Right ventricle myocardium inferior (tissue), 1 donor: ENCODE measurements around the gene RBPMS2. TPM values are rescaled to one million over a fixed set of nuclear protein-coding genes. Genes with fewer than 3 reads are reported as not detected.
"Not testable (repeated sequence)": the region's sequence is repeated elsewhere in the genome, so short reads cannot be mapped to it uniquely, and the experiment has no call there.

ENCODE experiments used
- ATAC-seq: fragments of 200-7000 bp; cut with Tn5 transposase; one replicate; pipeline ENCODE4 v1.9.1; 2020; ENCODE audit warnings: mild to moderate bottlenecking, moderate library complexity
- DNase-seq: peaks from one replicate; pipeline ENCODE4 v3.0.0; 2021; ENCODE audit errors: missing footprints
- intact Hi-C: fragments of 100-400 bp; cut with DNase I; formaldehyde crosslinking; loops from one replicate; pipeline ENCODE4 v1.11.0; 2022
- total RNA-seq: library from RNA; stranded (reverse); fragmentation: NEBNext Ultra II Directional; extraction: Animal tissue kit (Norgen Biotek cat#: 25700); gene quantifications from one replicate; pipeline ENCODE4 v1.2.1, GENCODE V29; 2021
- donor health status: DM: no; HTN: yes; CAD: no; lungs with severe emphysema.

The RBPMS2 gene
- total RNA-seq, 1 donor from 2014 or later: 255 TPM

- DNase-seq: not testable (repeated sequence)
These were observed 20.5 kb upstream of the RBPMS2 start for GRCh38 chr15:64795921-64796320.

GRCh38 chr15:64795299-64795698 lies 19.9 kb upstream of the RBPMS2 start:
- ATAC-seq, intact Hi-C loops, DNase-seq: not testable (repeated sequence)

More at GRCh38 chr15:64795921-64796320, 20.5 kb upstream of the RBPMS2 start:
- intact Hi-C loops, ATAC-seq: not testable (repeated sequence)

GRCh38 chr15:64792282-64792681 lies 16.9 kb upstream of the RBPMS2 start:
- no peak for ATAC-seq
- DNase-seq: no peak
- intact Hi-C loops: no loop called here

- ATAC-seq (no peak), DNase-seq (no peak)
- intact Hi-C loops: no loop called here
These were observed 16.0 kb upstream of the RBPMS2 start for GRCh38 chr15:64791401-64791800.

- ATAC-seq: no peak
- DNase-seq: no peak
- intact Hi-C loops: no loop called here
These were observed 8.4 kb upstream of the RBPMS2 start for GRCh38 chr15:64783796-64784195.

- ATAC-seq: no peak
- intact Hi-C loops: no loop called here
- no peak for DNase-seq
These were observed 7.4 kb upstream of the RBPMS2 start for GRCh38 chr15:64782751-64783150.

GRCh38 chr15:64781299-64781698 lies 5.9 kb upstream of the RBPMS2 start:
- intact Hi-C loops: no loop called here
- no peak for ATAC-seq
- DNase-seq: no peak

- ATAC-seq (no peak), DNase-seq (no peak)
- intact Hi-C loops: no loop called here
These were observed 5.3 kb upstream of the RBPMS2 start for GRCh38 chr15:64780600-64781156.

GRCh38 chr15:64779630-64780029 lies 4.2 kb upstream of the RBPMS2 start:
- DNase-seq (no peak), ATAC-seq (no peak)
- intact Hi-C loops: loop anchor here (5.0 kb wide), 1 partner anchor 37 kb away; no protein-coding TSS in a partner anchor

- no peak for DNase-seq
- intact Hi-C loops: loop anchor here (5.0 kb wide), 1 partner anchor 37 kb away; no protein-coding TSS in a partner anchor
- ATAC-seq: no peak
These were observed 3.6 kb upstream of the RBPMS2 start for GRCh38 chr15:64779024-64779423.

- intact Hi-C loops: loop anchor here (5.0 kb wide), 1 partner anchor 34 kb away; no protein-coding TSS in a partner anchor
- DNase-seq (no peak), ATAC-seq (no peak)
These were observed 1.0 kb upstream of the RBPMS2 start for GRCh38 chr15:64776402-64776786.

- DNase-seq (no peak), ATAC-seq (peak; percentile 51)
- intact Hi-C loops: loop anchor here (5.0 kb wide), 2 partner anchors 32 to 33 kb away; no protein-coding TSS in a partner anchor
These were observed 528 bp downstream of the RBPMS2 start for GRCh38 chr15:64774629-64775493.

- ATAC-seq (peak; percentile 40), DNase-seq (no peak)
- intact Hi-C loops: loop anchor here (5.0 kb wide), 1 partner anchor 33 kb away; no protein-coding TSS in a partner anchor
These were observed 1.3 kb downstream of the RBPMS2 start for GRCh38 chr15:64774037-64774628.

- DNase-seq (no peak), ATAC-seq (no peak)
- intact Hi-C loops: loop anchor here (5.0 kb wide), 1 partner anchor 34 kb away; no protein-coding TSS in a partner anchor
These were observed 1.8 kb downstream of the RBPMS2 start for GRCh38 chr15:64773606-64774005.

GRCh38 chr15:64772964-64773363 lies 2.4 kb downstream of the RBPMS2 start:
- DNase-seq (no peak), ATAC-seq (no peak)
- intact Hi-C loops: loop anchor here (5.0 kb wide), 1 partner anchor 34 kb away; no protein-coding TSS in a partner anchor

GRCh38 chr15:64772488-64772887 lies 2.9 kb downstream of the RBPMS2 start:
- DNase-seq (no peak), ATAC-seq (no peak)
- intact Hi-C loops: loop anchor here (5.0 kb wide), 1 partner anchor 35 kb away; no protein-coding TSS in a partner anchor

GRCh38 chr15:64770626-64771025 lies 4.8 kb downstream of the RBPMS2 start:
- DNase-seq: no peak
- intact Hi-C loops: loop anchor here (5.0 kb wide), 1 partner anchor 37 kb away; no protein-coding TSS in a partner anchor
- ATAC-seq: no peak

GRCh38 chr15:64767203-64767602 lies 8.2 kb downstream of the RBPMS2 start:
- ATAC-seq (no peak), DNase-seq (no peak)
- intact Hi-C loops: no loop called here

- peak; percentile 17 for ATAC-seq
- no peak for DNase-seq
- intact Hi-C loops: no loop called here
These were observed 9.3 kb downstream of the RBPMS2 start for GRCh38 chr15:64766058-64766457.
